ENCODE data around the gene ZNF541.

Gene ZNF541

GRCh38 chr19:47544075-47544474, 28.9 kb downstream of the ZNF541 start:
- in situ Hi-C loops (cut with MboI; ENCODE audit: low sequenced_read_pairs): no loop called here

GRCh38 chr19:47542030-47542475, 30.9 kb downstream of the ZNF541 start:
- in situ Hi-C loops (cut with MboI; ENCODE audit: low sequenced_read_pairs): no loop called here

- in situ Hi-C loops (cut with MboI; ENCODE audit: low sequenced_read_pairs): no loop called here
Measured at GRCh38 chr19:47541518-47541917, 31.4 kb downstream of the ZNF541 start.

GRCh38 chr19:47540748-47541147, 32.2 kb downstream of the ZNF541 start:
- in situ Hi-C loops (cut with MboI; ENCODE audit: low sequenced_read_pairs): no loop called here

- in situ Hi-C loops (cut with MboI; ENCODE audit: low sequenced_read_pairs): no loop called here
Measured at GRCh38 chr19:47539747-47540311, 33.1 kb downstream of the ZNF541 start.

- in situ Hi-C loops (cut with MboI; ENCODE audit: low sequenced_read_pairs): no loop called here
Measured at GRCh38 chr19:47538812-47539211, 34.1 kb downstream of the ZNF541 start.

GRCh38 chr19:47537493-47537892, 35.5 kb downstream of the ZNF541 start:
- in situ Hi-C loops (cut with MboI; ENCODE audit: low sequenced_read_pairs): no loop called here

GRCh38 chr19:47534628-47535027, 38.3 kb downstream of the ZNF541 start:
- in situ Hi-C loops (cut with MboI; ENCODE audit: low sequenced_read_pairs): no loop called here

- in situ Hi-C loops (cut with MboI; ENCODE audit: low sequenced_read_pairs): no loop called here
Measured at GRCh38 chr19:47531640-47532387, 41.1 kb downstream of the ZNF541 start.

- in situ Hi-C loops (cut with MboI; ENCODE audit: low sequenced_read_pairs): no loop called here
Measured at GRCh38 chr19:47529018-47529742, 43.8 kb downstream of the ZNF541 start.

GRCh38 chr19:47526798-47527197, 46.1 kb downstream of the ZNF541 start:
- in situ Hi-C loops (cut with MboI; ENCODE audit: low sequenced_read_pairs): no loop called here

- in situ Hi-C loops (cut with MboI; ENCODE audit: low sequenced_read_pairs): no loop called here
Measured at GRCh38 chr19:47523473-47523872, 49.5 kb downstream of the ZNF541 start.

Measured in HL-60/S4 treated with phorbol 12-myristate 13-acetate at 8.2 ng/mL for 4 days and 3 days (cell line).